Thyroid gland (tissue), 4 donors: ENCODE results near the gene PURB.

ENCODE experiments used
- POLR2A ChIP-seq, 2 donors: fragments of 450-650 bp; IDR thresholded peaks; one replicate each; pipeline ENCODE4 v1.6.1; 2017; ENCODE audit warnings: antibody characterized with exemption in 2 of 2, mild to moderate bottlenecking in 2 of 2, moderate library complexity in 1 of 2
- TF ChIP-seq, protein P1 (sequence below), 6 experiments: fragments of 200-600 bp in 3 of 6; fragments of 450-650 bp in 3 of 6; sonication (generic) in 3 of 6; IDR thresholded peaks; one replicate each; pipeline ENCODE4 v1.5.1; 2016 to 2019; ENCODE audit warnings: antibody characterized with exemption in 6 of 6, mild to moderate bottlenecking in 2 of 6, inconsistent platforms in 1 of 6, moderate library complexity in 1 of 6

GRCh38 chr7:44922351-44922694 is 37.0 kb upstream of the PURB start:
- TF ChIP-seq, protein P1, sequence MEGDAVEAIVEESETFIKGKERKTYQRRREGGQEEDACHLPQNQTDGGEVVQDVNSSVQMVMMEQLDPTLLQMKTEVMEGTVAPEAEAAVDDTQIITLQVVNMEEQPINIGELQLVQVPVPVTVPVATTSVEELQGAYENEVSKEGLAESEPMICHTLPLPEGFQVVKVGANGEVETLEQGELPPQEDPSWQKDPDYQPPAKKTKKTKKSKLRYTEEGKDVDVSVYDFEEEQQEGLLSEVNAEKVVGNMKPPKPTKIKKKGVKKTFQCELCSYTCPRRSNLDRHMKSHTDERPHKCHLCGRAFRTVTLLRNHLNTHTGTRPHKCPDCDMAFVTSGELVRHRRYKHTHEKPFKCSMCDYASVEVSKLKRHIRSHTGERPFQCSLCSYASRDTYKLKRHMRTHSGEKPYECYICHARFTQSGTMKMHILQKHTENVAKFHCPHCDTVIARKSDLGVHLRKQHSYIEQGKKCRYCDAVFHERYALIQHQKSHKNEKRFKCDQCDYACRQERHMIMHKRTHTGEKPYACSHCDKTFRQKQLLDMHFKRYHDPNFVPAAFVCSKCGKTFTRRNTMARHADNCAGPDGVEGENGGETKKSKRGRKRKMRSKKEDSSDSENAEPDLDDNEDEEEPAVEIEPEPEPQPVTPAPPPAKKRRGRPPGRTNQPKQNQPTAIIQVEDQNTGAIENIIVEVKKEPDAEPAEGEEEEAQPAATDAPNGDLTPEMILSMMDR (IDR thresholded peaks at IDR 0.05): no peak
- TF ChIP-seq POLR2A (IDR thresholded peaks at IDR 0.05): no peak
